NB4 (cell line): ENCODE data around the gene UNC13D.

Source experiments
- DNase-seq: peaks from one replicate; pipeline ENCODE4 v3.0.0; 2010; ENCODE audit warnings: low read depth
- H3K4me3 ChIP-seq: one replicate; pipeline ENCODE4 v1.5.1; 2011; ENCODE audit warnings: mild to moderate bottlenecking, low read depth, low read length, moderate library complexity
- MYC ChIP-seq: IDR thresholded peaks from 2 replicates; pipeline ENCODE4 v1.6.1; 2011; ENCODE audit warnings: low read depth, low read length
- POLR2A ChIP-seq: IDR thresholded peaks from 2 replicates; pipeline ENCODE4 v1.6.1; 2011; ENCODE audit warnings: mild to moderate bottlenecking; ENCODE audit not compliant: insufficient read length; ENCODE audit errors: extremely low read depth
- TF ChIP-seq, protein P1 (sequence below): IDR thresholded peaks from one replicate; pipeline ENCODE4 v1.5.1; 2012; ENCODE audit warnings: low read depth, low read length
- TF ChIP-seq, protein P2 (sequence below): IDR thresholded peaks from 2 replicates; pipeline ENCODE4 v1.6.1; 2011; ENCODE audit warnings: low read depth, low read length

Gene UNC13D

DNA sequence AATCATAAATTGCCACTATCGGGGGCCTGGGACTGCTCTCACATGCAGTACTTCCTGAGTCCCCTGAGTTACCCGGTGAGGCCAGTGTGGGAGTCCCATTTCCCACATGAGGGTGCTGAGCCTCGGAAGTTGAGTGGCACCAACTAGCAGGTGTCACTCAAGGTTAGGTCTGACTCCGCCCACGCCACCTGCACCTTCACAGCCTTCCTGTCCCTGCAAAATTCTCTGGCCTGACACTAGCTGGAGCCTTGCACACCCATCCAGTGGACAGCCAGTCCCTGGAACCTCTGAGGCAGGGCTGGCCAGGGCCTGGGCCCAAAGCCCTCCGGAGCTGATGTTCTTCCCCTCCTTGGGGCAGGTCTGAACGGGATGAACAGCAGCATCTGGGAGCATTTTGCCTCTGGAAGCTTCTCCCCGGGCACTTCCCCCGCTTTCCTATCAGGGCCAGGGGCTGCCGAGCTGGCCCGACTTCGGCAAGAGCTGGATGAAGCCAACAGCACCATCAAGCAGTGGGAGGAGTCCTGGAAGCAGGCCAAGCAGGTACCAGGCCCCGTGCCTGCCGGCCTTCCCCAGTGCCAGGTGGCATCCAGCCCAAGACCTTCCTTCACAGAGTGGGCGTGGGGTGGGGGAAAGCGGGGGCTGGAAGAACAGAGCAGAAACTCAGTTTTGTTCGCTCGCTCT is 21.9 kb downstream of the UNC13D start:
- no peak for TF ChIP-seq MYC
- TF ChIP-seq, protein P1, sequence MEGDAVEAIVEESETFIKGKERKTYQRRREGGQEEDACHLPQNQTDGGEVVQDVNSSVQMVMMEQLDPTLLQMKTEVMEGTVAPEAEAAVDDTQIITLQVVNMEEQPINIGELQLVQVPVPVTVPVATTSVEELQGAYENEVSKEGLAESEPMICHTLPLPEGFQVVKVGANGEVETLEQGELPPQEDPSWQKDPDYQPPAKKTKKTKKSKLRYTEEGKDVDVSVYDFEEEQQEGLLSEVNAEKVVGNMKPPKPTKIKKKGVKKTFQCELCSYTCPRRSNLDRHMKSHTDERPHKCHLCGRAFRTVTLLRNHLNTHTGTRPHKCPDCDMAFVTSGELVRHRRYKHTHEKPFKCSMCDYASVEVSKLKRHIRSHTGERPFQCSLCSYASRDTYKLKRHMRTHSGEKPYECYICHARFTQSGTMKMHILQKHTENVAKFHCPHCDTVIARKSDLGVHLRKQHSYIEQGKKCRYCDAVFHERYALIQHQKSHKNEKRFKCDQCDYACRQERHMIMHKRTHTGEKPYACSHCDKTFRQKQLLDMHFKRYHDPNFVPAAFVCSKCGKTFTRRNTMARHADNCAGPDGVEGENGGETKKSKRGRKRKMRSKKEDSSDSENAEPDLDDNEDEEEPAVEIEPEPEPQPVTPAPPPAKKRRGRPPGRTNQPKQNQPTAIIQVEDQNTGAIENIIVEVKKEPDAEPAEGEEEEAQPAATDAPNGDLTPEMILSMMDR: no peak
- TF ChIP-seq, protein P2, sequence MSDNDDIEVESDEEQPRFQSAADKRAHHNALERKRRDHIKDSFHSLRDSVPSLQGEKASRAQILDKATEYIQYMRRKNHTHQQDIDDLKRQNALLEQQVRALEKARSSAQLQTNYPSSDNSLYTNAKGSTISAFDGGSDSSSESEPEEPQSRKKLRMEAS: no peak
- no peak for TF ChIP-seq POLR2A
- no peak overlapping the region for H3K4me3 ChIP-seq
- DNase-seq: no peak

DNA sequence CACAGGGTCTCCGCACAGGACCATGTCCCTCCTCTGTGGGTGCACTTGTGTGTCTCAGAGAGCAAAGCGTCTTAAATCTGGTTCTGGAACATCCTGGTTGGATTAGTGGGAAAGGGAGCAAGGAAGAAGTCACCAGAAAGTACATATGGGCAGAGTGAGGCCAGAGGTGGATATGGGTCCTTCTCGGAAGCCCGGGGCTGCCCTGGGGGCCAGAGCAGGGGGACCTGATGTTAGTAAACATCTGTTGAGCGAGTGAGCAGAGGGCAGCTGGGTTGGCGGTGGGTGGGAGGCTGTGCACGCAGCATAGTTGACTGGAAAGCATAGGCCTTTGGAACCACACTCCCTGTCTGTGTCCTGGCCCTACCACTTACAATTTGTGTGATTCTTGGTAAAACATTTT is 22.7 kb downstream of the UNC13D start:
- TF ChIP-seq MYC (no peak), POLR2A (no peak)
- TF ChIP-seq, protein P1: no peak
- TF ChIP-seq, protein P2: no peak
- no peak for DNase-seq
- no peak overlapping the region for H3K4me3 ChIP-seq

DNA sequence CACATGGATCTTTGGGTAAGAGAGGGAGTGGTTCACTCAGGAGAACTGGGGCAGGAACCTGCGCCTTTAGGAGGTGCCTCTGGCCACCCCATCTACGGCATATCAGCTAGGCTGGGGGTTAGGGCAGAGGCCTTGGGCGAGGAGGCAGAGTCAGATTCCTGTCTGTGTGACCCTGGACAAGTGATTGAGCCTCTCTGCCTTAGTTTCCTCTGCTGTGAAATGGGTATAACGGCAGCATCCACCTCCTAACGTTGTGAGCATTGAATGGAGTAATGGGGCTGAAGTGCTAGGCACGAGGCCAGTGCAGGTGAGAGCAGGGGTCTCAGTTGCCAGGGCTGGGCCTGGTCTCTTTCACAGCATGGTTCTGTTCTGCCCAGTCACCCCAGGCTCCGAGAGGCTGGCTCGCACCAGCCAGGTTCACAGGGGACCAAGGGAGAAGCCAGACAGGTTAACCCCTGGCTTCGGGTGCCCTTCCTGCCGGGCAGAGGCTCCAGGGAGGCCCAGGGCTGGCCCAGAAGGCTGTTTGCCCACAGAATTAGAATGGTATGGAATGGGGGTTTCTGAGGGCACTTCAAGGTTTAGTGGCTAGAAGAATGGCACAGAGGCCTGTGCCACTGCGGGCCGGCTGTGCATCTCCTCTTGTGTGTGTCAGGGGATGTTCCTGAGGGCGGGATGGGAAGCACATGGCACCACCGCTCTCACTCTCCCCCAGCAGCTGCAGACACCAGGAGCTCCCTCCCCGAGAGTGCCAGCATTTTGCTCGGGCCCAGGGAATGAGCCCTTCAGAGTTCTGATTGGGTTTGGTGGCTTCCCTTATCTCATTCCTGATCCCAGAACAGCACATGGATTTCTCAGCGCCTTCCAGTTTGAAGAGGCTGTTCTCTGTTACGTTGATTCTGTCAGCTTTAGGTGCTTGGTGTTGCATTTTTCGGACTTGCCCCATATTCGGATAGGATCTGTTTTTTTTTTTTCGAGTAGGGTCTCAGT is 23.8 kb downstream of the UNC13D start:
- TF ChIP-seq MYC (no peak), POLR2A (no peak)
- TF ChIP-seq, protein P1: no peak
- TF ChIP-seq, protein P2: no peak
- no peak for DNase-seq
- H3K4me3 ChIP-seq: no peak overlapping the region

DNA sequence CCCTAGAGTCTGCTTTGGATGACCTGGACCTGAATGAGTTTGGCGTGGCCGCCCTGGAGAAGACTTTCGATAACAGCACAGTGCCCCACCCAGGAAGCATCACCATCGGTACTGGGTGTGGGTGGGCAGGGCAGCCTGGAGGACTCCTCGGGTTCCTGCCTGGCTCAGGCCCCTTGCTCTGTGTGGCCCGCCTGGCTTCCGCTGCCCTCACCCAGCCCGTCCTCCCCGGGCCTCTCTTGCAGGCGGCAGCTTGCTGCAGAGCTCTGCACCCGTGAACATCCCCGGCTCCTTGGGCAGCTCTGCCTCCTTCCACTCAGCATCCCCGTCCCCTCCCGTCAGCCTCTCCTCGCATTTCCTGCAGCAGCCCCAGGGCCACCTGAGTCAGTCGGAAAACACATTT is 24.5 kb downstream of the UNC13D start:
- TF ChIP-seq, protein P1: no peak
- TF ChIP-seq POLR2A (no peak), MYC (no peak)
- TF ChIP-seq, protein P2: no peak
- H3K4me3 ChIP-seq: no peak overlapping the region
- no peak for DNase-seq

DNA sequence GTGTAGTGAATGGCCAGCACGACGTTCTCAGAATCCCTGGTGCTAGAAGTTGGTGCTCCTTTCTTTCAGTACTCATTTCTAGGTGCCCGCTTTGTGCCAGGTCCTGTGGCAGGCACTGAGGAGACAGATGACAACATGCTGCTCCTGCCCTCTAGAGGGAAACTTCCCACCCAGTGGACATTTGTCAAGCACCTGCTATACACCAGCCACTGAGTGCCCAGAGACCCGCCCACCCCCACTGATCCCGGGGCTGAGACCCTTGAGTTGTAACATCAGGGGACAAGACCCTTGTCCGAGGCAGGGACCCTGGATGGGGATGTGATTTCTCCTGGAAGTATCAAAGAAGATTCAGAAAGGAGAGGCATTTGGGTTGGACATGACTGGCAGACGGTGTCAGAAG is 25.1 kb downstream of the UNC13D start:
- TF ChIP-seq, protein P1: no peak
- TF ChIP-seq, protein P2: no peak
- TF ChIP-seq POLR2A (no peak), MYC (no peak)
- no peak for DNase-seq

More for the DNA sequence above, 25.1 kb downstream of the UNC13D start:
- no peak overlapping the region for H3K4me3 ChIP-seq
